WTC11 (cell line): ENCODE measurements around the gene ME2.

Experiments
- CTCF ChIP-seq: fragments of 200-600 bp; IDR thresholded peaks from 2 replicates; pipeline ENCODE4 v1.8.0; 2022; ENCODE audit warnings: antibody characterized with exemption
- E2F4 ChIP-seq: sonication (generic); formaldehyde crosslinking; IDR thresholded peaks from 2 replicates; pipeline ENCODE4 v1.8.1; 2022; ENCODE audit warnings: low read depth, mild to moderate bottlenecking, moderate library complexity, missing genetic modification reagents, borderline replicate concordance
- ELF4 ChIP-seq: sonication (generic); formaldehyde crosslinking; IDR thresholded peaks from 2 replicates; pipeline ENCODE4 v1.8.1; 2022; ENCODE audit warnings: low read depth, mild to moderate bottlenecking, moderate library complexity, missing genetic modification reagents
- FOXJ3 ChIP-seq: sonication (generic); formaldehyde crosslinking; IDR thresholded peaks from 2 replicates; pipeline ENCODE4 v1.9.0; 2021; ENCODE audit warnings: missing genetic modification reagents, mild to moderate bottlenecking, borderline replicate concordance
- JUN ChIP-seq: sonication (generic); formaldehyde crosslinking; IDR thresholded peaks from 2 replicates; pipeline ENCODE4 v1.8.0; 2023; ENCODE audit warnings: mild to moderate bottlenecking, missing genetic modification reagents
- NFE2L1 ChIP-seq: sonication (generic); formaldehyde crosslinking; IDR thresholded peaks from 2 replicates; pipeline ENCODE4 v1.8.1; 2023; ENCODE audit warnings: missing genetic modification reagents
- TF ChIP-seq, protein P1 (sequence below): sonication (generic); formaldehyde crosslinking; conservative IDR thresholded peaks from 2 replicates; pipeline ENCODE4 v1.8.1; 2022; ENCODE audit warnings: mild to moderate bottlenecking, missing genetic modification reagents
- TF ChIP-seq, protein P2 (sequence below): sonication (generic); formaldehyde crosslinking; IDR thresholded peaks from 2 replicates; pipeline ENCODE4 v1.8.1; 2023; ENCODE audit warnings: mild to moderate bottlenecking, missing genetic modification reagents, moderate library complexity
- TF ChIP-seq, protein P3 (sequence below): sonication (generic); formaldehyde crosslinking; IDR thresholded peaks from 2 replicates; pipeline ENCODE4 v1.8.1; 2022; ENCODE audit warnings: low read depth, missing genetic modification reagents, borderline replicate concordance

DNA sequence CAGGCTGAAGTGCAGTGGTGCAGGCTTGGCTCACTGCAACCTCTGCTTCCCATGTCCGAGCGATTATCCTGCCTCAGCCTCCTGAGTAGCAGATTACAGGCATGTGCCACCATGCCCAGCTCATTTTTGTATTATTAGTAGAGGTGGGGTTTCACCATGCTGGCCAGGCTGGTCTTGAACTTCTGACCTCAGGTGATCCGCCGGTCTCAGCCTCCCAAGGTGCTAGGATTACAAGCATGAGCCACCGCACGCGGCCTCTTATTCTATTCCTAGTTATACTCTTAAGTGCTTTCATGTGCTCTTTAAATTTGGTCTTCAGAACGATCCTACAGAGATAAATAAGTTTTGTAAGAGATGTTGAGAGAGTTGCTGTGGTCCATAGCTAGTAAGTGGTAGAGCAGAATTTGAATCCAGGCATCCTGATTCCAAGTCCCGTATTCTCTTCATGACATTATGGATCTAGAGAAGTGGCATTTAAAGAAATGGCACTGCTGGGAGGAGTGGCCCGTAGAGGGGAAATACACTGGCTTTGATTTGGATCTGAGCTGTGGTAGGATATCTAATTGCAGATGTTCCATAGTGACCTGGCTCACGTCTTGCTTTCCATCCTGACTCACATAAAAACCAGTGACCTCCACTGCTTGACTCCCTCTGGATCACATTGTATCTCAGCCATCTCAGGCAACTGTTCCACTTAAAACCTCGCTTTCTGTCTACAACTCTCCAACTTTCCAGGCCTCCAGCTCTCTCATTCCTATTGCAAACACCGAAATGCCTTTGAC lies 22.8 kb upstream of the ME2 start:
- TF ChIP-seq CTCF (no peak), ELF4 (CRISPR knock-in tag) (no peak), FOXJ3 (CRISPR knock-in tag) (no peak), JUN (CRISPR knock-in tag) (no peak), E2F4 (CRISPR knock-in tag) (no peak), NFE2L1 (no peak)
- TF ChIP-seq, protein P1, sequence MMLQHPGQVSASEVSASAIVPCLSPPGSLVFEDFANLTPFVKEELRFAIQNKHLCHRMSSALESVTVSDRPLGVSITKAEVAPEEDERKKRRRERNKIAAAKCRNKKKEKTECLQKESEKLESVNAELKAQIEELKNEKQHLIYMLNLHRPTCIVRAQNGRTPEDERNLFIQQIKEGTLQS (CRISPR knock-in tag) = no peak
- TF ChIP-seq, protein P2, sequence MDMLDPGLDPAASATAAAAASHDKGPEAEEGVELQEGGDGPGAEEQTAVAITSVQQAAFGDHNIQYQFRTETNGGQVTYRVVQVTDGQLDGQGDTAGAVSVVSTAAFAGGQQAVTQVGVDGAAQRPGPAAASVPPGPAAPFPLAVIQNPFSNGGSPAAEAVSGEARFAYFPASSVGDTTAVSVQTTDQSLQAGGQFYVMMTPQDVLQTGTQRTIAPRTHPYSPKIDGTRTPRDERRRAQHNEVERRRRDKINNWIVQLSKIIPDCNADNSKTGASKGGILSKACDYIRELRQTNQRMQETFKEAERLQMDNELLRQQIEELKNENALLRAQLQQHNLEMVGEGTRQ (CRISPR knock-in tag) = no peak
- TF ChIP-seq, protein P3, sequence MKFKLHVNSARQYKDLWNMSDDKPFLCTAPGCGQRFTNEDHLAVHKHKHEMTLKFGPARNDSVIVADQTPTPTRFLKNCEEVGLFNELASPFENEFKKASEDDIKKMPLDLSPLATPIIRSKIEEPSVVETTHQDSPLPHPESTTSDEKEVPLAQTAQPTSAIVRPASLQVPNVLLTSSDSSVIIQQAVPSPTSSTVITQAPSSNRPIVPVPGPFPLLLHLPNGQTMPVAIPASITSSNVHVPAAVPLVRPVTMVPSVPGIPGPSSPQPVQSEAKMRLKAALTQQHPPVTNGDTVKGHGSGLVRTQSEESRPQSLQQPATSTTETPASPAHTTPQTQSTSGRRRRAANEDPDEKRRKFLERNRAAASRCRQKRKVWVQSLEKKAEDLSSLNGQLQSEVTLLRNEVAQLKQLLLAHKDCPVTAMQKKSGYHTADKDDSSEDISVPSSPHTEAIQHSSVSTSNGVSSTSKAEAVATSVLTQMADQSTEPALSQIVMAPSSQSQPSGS = no peak
